WTC11 (cell line): Measurements from ENCODE around the gene AP5Z1.

Experiments
- CTCF ChIP-seq: fragments of 200-600 bp; IDR thresholded peaks from 2 replicates; pipeline ENCODE4 v1.8.0; 2022; ENCODE audit warnings: antibody characterized with exemption
- JUN ChIP-seq: sonication (generic); formaldehyde crosslinking; IDR thresholded peaks from 2 replicates; pipeline ENCODE4 v1.8.0; 2023; ENCODE audit warnings: mild to moderate bottlenecking, missing genetic modification reagents
- ZNF232 ChIP-seq: sonication (generic); formaldehyde crosslinking; IDR thresholded peaks from 2 replicates; pipeline ENCODE4 v1.8.0; 2022; ENCODE audit warnings: mild to moderate bottlenecking, missing genetic modification reagents
- TF ChIP-seq, protein P1 (sequence below): sonication (generic); formaldehyde crosslinking; IDR thresholded peaks from 2 replicates; pipeline ENCODE4 v1.8.0; 2023; ENCODE audit warnings: missing genetic modification reagents

GRCh38 chr7:4749363-4749762 is 26.1 kb upstream of the AP5Z1 start:
- no peak for TF ChIP-seq ZNF232
- TF ChIP-seq, protein P1, sequence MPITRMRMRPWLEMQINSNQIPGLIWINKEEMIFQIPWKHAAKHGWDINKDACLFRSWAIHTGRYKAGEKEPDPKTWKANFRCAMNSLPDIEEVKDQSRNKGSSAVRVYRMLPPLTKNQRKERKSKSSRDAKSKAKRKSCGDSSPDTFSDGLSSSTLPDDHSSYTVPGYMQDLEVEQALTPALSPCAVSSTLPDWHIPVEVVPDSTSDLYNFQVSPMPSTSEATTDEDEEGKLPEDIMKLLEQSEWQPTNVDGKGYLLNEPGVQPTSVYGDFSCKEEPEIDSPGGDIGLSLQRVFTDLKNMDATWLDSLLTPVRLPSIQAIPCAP: no peak
- no peak for TF ChIP-seq JUN (CRISPR knock-in tag)
- TF ChIP-seq CTCF: no peak
